NT2/D1 (cell line): Measurements from ENCODE around the gene PGLYRP3.

Experiments used
- SUZ12 ChIP-seq: IDR thresholded peaks from 2 replicates; pipeline ENCODE4 v1.6.1; 2011; ENCODE audit not compliant: insufficient read length, insufficient read depth; ENCODE audit errors: extremely low read depth
- ZNF274 ChIP-seq: IDR thresholded peaks from 2 replicates; pipeline ENCODE4 v1.6.1; 2011; ENCODE audit warnings: mild to moderate bottlenecking, low read depth, low read length

- TF ChIP-seq SUZ12: no peak
- TF ChIP-seq ZNF274: no peak
Measured at GRCh38 chr1:153350321-153350957, 37.7 kb upstream of the PGLYRP3 start.
